Esophagus muscularis mucosa (tissue), 4 donors: ENCODE measurements around the gene FXYD4. TPM values are rescaled to one million over a fixed set of nuclear protein-coding genes. Genes with fewer than 3 reads are reported as not detected.

Source experiments
- DNase-seq: peaks from one replicate; pipeline ENCODE4 v3.0.0-alpha.2; 2017; ENCODE audit errors: extremely low spot score
- H3K27ac ChIP-seq, 4 donors: fragments of 200-600 bp; sonication (generic); replicated peaks in 1 of 4; 1 replicate in 3 of 4; 2 replicates in 1 of 4; pipeline ENCODE4 v1.5.1; 2016 to 2019; ENCODE audit warnings: mild to moderate bottlenecking in 1 of 4
- H3K27me3 ChIP-seq, 4 donors: fragments of 200-600 bp; sonication (generic); one replicate each; pipeline versions ENCODE4 v1.5.1 to v1.6.0; 2016 to 2019
- H3K36me3 ChIP-seq, 4 donors: fragments of 200-600 bp; sonication (generic); one replicate each; pipeline ENCODE4 v1.5.1; 2016 to 2019
- H3K4me1 ChIP-seq, 4 donors: fragments of 200-600 bp; sonication (generic); one replicate each; pipeline ENCODE4 v1.5.1; 2016 to 2019
- H3K4me3 ChIP-seq, 4 donors: fragments of 200-600 bp; sonication (generic); 1 replicate in 2 of 4; 2 replicates in 2 of 4; pipeline ENCODE4 v1.5.1; 2016 to 2019; ENCODE audit warnings: mild to moderate bottlenecking in 4 of 4, moderate library complexity in 1 of 4
- H3K9me3 ChIP-seq, 4 donors: fragments of 200-600 bp; sonication (generic); 1 replicate in 3 of 4; 2 replicates in 1 of 4; pipeline ENCODE4 v1.5.1; 2016 to 2019
- CTCF ChIP-seq, 3 experiments: fragments of 200-600 bp in 2 of 3; fragments of 450-650 bp in 1 of 3; sonication (generic) in 2 of 3; IDR thresholded peaks; one replicate each; pipeline ENCODE4 v1.5.1; 2017 to 2019; ENCODE audit warnings: antibody characterized with exemption in 3 of 3, mild to moderate bottlenecking in 2 of 3, moderate library complexity in 1 of 3
- EP300 ChIP-seq: sonication (generic); formaldehyde crosslinking; IDR thresholded peaks from one replicate; pipeline ENCODE4 v1.6.1; 2017; ENCODE audit warnings: antibody characterized with exemption
- POLR2A ChIP-seq: fragments of 450-650 bp; IDR thresholded peaks from one replicate; pipeline ENCODE4 v1.6.1; 2017; ENCODE audit warnings: antibody characterized with exemption, moderate library complexity, mild to moderate bottlenecking, low read depth
- POLR2AphosphoS5 ChIP-seq, 2 donors: sonication (generic); formaldehyde crosslinking; IDR thresholded peaks; one replicate each; pipeline ENCODE4 v1.6.1; 2017; ENCODE audit warnings: antibody characterized with exemption in 2 of 2
- WGBS: methylation state at CpG from one replicate; pipeline ENCODE4 v1.1.5; 2018; 5-methylcytosine and 5-hydroxymethylcytosine counted together
- intact Hi-C: fragments of 100-400 bp; cut with DNase I; formaldehyde crosslinking; loops from one replicate; pipeline ENCODE4 v1.15.1; 2023
- total RNA-seq, 4 donors: library from RNA; depleted of rRNA; stranded (reverse); fragments of >200 nt; gene quantifications; one replicate each; pipeline versions ENCODE4 v1.1.0 to v1.2.1, GENCODE V29; 2016

Gene FXYD4
- total RNA-seq, 4 donors from 2014 or later = not detected

GRCh38 chr10:43393606-43394360, 22.3 kb downstream of the FXYD4 start:
- no peak for TF ChIP-seq EP300
- TF ChIP-seq POLR2A = no peak
- Histone ChIP-seq H3K4me1 (peaks cover 46 to 85% (median 67%) of the 10 kb centered on the region in 4 donors), H3K27ac (no peak overlapping the region), H3K27me3 (no peaks in the 10 kb centered on the region), H3K4me3 (no peak overlapping the region), H3K36me3 (peaks cover 40 to 63% (median 60%) of the 10 kb centered on the region in 4 donors), H3K9me3 (no peaks in the 10 kb centered on the region)
- intact Hi-C loops = no loop called here
- 88% methylated on average over 3 of the region's 3 CpGs for WGBS
- DNase-seq = no peak

- no peak for DNase-seq
- WGBS = 87% methylated on average over 6 of the region's 6 CpGs
- H3K9me3 ChIP-seq = no peaks in the 10 kb centered on the region
- intact Hi-C loops = no loop called here
- H3K36me3 ChIP-seq = peaks cover 36 to 58% (median 55%) of the 10 kb centered on the region in 4 donors
- no peaks in the 10 kb centered on the region for H3K27me3 ChIP-seq
- H3K4me3 ChIP-seq = no peak overlapping the region
- peaks cover 57 to 90% (median 74%) of the 10 kb centered on the region in 4 donors for H3K4me1 ChIP-seq
- TF ChIP-seq POLR2A = no peak
- TF ChIP-seq EP300 = no peak
- no peak for TF ChIP-seq POLR2AphosphoS5 (IDR thresholded peaks at IDR 0.05)
- no peak for TF ChIP-seq CTCF (IDR thresholded peaks at IDR 0.05)
- H3K27ac ChIP-seq = peak overlapping the region in 2 of 4 donors; percentile 99
Observed at GRCh38 chr10:43394868-43395267, 23.4 kb downstream of the FXYD4 start.

- peaks cover 52 to 90% (median 73%) of the 10 kb centered on the region in 4 donors for H3K4me1 ChIP-seq
- peaks cover 35 to 51% (median 47%) of the 10 kb centered on the region in 4 donors for H3K36me3 ChIP-seq
- DNase-seq = no peak
- peak overlapping the region; percentile 82 to 89 (median 89) for H3K4me3 ChIP-seq
- H3K27me3 ChIP-seq = no peaks in the 10 kb centered on the region
- no peak for TF ChIP-seq POLR2AphosphoS5 (IDR thresholded peaks at IDR 0.05)
- no peak for TF ChIP-seq POLR2A
- TF ChIP-seq CTCF (IDR thresholded peaks at IDR 0.05) = no peak
- no peak for TF ChIP-seq EP300
- H3K9me3 ChIP-seq = no peaks in the 10 kb centered on the region
- intact Hi-C loops = no loop called here
- 27% methylated on average over 4 of the region's 18 CpGs for WGBS
- H3K27ac ChIP-seq = peak overlapping the region; percentile 98 to 100 (median 99)
Observed at GRCh38 chr10:43395571-43396060, 24.2 kb downstream of the FXYD4 start.

GRCh38 chr10:43396061-43396927, 24.9 kb downstream of the FXYD4 start:
- 0% methylated on average over 34 of the region's 71 CpGs for WGBS
- Histone ChIP-seq H3K27me3 (no peaks in the 10 kb centered on the region), H3K27ac (peak overlapping the region; percentile 98 to 100 (median 99)), H3K4me1 (peaks cover 52 to 90% (median 73%) of the 10 kb centered on the region in 4 donors), H3K4me3 (peak overlapping the region; percentile 82 to 89 (median 89)), H3K36me3 (peaks cover 28 to 44% (median 40%) of the 10 kb centered on the region in 4 donors), H3K9me3 (no peaks in the 10 kb centered on the region)
- TF ChIP-seq POLR2AphosphoS5 (IDR thresholded peaks at IDR 0.05) (peak in 1 of 2 donors; percentile 19), CTCF (IDR thresholded peaks at IDR 0.05) (no peak), EP300 (no peak), POLR2A (no peak)
- intact Hi-C loops = no loop called here
- no peak for DNase-seq
